ENCODE measurements around the gene PTBP1.

PTBP1 gene

GRCh38 chr19:797528-798414, 519 bp downstream of the PTBP1 start:
- peak; percentile 24 for DNase-seq (ENCODE audit: low read depth)

DNA sequence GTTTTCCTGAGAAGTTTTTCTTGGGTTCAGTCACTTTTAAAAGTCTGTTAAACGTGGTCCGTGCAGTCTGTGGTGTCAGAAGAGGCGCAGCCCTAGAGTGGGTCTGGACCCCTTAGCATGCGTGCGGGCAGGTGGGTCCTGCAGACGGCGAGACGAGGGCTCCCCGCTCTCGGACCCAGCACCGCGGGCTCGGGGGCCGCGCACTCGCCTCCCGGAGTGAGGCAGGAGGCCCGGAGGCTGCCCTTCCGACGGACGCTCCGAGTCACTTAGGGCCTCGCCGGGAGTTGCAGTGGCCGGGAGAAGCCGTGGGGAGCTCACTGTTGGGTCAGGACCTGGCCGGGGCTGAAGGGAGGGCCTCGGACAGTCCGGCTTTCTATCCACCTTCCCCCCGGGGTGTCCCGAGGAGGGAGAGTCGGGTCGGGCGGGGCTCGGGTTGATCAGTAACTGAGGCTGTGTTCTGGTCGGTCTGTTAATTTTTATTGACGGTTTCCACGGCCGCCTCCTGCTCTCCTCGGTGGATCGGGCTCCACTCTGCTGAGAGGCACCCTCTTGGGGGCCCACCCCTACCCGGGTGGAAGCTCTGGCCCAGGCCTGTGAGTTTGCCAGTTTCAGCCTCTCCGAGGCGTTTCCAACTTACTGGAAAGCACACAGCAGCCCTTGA, 1.3 kb downstream of the PTBP1 start:
- DNase-seq (ENCODE audit: low read depth), result no peak

DNA sequence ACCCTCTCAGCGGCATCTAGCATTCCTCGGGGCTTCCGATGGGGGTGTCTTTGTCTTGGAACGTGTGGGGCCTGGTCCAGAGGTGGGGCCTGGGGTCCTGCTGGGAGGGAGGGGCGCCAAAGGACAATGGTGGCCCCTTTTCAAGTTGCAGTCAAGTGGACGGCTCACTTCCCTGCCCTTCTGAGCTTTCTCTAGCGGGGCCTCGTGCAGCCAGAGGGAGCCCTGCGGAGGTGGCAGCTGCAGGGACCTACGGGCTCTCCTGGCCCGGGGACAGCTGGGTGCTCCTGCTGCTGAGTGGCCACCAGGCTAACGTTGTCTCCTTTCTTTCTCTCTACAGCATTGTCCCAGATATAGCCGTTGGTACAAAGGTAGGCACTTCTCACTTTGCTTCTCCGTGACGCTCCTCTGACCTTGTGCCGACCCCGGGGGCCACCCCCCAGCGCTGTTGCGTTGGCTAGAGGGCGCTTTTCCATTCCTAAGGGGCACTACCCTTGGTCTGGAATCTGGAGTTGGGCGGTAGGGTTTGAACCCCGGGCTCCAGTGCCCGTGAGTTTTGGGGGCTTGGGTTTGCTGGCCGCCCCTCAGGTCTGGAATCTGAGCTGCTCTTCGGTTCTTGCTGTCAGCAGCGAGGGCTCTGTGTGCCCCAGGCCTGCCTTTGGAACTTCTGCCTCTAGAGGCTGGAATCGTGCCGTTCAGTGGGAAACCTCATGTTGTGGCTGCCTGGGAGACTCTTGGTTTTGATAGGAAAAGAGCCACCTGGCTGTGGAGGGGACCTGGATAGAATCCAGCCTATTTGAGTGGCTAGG, 2.0 kb downstream of the PTBP1 start:
- no peak for DNase-seq (ENCODE audit: low read depth)

DNA sequence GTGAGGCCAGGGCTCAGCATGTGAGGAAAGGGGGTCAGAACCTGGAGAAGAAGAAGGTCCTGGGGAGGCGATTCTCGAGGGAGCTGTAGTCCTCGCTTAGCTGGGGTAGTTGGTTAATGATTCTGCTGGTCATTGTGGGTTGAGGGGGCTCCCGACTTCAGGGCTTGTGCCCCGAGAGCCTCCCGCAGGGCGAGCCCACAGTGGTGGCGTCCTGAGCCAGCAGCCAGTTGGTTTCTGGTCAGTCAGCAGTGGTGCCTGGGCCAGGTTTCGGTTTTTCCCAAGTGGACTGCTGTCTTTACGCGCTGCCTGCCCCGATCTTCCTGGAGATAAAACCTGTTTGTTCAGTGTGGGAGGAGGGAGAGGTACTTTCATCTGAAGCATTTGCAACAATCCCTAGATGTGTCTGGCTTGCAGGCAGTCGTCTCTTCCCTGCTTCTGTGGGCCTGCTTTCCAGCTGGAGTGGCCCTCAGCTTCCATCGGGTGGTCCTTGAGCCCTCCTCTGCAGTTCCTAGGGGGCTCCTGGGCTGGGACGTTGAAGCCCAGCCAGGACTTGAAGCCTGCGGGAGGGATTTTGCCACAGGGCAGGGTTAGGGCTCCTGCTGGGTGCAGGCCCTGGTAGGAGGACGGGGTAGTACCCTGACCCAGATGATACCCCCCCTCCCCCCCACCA, 3.2 kb downstream of the PTBP1 start:
- no peak for DNase-seq (ENCODE audit: low read depth)

GRCh38 chr19:801030-801860, 4.0 kb downstream of the PTBP1 start:
- DNase-seq (ENCODE audit: low read depth), result no peak

- DNase-seq (ENCODE audit: low read depth), result no peak
Observed at GRCh38 chr19:801861-802497, 4.7 kb downstream of the PTBP1 start.

DNA sequence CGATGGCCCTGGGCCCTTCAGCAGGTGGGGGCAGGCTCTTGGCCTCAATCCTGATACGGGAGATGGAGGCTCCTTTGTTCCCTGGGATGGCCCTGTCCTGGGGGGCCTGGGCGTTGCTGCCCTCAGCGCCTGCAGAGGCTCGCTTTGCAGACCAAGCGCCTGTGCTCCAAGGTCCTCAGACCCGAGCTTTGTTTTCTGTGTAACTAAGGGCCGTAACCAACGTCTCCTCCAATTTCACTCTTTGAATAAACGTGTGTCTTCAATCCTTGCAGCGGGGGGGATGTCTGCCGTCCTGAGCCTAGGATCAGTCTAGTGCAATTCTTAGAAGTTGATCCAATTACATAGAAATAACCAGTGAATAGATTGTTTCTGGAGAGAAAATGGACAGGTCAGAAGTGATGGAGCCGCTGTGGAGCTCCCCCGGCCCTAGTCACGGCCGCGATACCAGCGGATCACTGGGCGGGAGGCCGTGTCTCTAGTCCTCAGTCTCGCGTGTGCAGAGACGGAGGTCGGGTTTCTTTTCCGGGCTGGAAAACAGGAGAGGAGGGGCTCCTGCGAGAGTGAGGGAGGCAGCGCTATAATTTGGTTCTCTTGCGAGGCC, 5.3 kb downstream of the PTBP1 start:
- DNase-seq (ENCODE audit: low read depth), result no peak

DNA sequence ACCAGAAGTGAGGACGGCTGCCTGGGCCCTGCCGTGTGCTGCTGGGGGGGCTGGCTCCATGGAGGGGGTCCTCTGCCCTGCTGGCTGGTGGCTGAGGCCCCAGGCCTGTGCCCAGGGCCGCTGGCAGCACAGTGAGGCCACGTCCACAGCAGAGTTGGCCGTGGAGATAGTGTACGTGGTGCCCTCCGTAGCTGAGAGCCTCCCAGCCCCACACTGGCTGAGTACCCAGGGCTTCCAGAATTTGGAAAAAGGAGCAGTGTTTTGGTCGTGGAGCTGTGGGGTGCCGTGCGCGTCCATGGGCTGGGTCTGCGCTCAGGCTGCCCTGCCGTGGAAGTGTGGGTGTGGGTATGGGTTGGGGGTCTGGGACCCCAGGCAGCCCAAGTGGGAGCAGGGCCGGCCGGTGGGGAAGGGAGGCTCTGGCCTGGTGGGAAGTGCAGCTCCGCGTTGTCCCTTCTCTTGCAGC, 5.9 kb downstream of the PTBP1 start:
- no peak for DNase-seq (ENCODE audit: low read depth)

DNA sequence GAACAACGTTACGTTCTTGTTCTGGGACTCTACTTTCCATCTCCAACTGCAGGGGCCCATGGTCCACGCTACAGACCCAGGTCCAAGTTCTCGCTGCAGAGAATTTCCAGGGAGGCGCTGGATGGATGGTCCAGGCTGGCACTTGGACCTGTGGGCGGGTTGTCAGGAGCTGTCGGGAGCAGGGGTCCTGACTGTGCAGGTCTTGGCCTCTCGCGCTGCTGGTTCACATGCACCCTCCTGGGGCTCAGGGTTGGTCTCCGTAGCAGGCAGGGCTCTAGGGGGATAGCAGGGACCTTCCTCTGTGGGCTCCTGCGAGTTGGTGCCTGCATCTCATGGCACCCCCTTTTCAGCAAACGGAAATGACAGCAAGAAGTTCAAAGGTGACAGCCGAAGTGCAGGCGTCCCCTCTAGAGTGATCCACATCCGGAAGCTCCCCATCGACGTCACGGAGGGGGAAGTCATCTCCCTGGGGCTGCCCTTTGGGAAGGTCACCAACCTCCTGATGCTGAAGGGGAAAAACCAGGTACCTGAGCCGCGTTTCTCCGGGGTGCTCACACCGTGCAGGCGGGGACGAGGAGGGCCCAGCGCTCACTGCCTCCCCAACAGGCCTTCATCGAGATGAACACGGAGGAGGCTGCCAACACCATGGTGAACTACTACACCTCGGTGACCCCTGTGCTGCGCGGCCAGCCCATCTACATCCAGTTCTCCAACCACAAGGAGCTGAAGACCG, 6.6 kb downstream of the PTBP1 start:
- no peak for DNase-seq (ENCODE audit: low read depth)

DNA sequence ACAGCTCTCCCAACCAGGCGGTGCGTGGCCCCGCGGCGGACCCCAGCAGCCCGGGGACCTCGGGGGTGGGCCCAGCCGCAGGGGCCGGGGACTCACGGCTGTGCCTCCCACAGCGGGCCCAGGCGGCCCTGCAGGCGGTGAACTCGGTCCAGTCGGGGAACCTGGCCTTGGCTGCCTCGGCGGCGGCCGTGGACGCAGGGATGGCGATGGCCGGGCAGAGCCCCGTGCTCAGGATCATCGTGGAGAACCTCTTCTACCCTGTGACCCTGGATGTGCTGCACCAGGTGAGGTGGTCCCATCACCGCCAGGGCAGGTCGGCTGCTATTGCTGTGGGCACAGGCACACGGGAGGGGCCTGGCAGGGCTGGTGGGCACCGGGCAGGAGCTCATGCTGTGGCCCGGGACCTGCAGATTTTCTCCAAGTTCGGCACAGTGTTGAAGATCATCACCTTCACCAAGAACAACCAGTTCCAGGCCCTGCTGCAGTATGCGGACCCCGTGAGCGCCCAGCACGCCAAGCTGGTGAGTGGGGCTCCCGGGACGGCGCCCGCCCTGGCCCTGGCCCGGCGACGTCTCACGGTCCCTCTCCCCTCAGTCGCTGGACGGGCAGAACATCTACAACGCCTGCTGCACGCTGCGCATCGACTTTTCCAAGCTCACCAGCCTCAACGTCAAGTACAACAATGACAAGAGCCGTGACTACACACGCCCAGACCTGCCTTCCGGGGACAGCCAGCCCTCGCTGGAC, 7.3 kb downstream of the PTBP1 start:
- DNase-seq (ENCODE audit: low read depth), result no peak

- no peak for DNase-seq (ENCODE audit: low read depth)
Observed at GRCh38 chr19:805166-805551, 7.9 kb downstream of the PTBP1 start.

GRCh38 chr19:805600-806550, 8.6 kb downstream of the PTBP1 start:
- no peak for DNase-seq (ENCODE audit: low read depth)

GRCh38 chr19:806815-807421, 9.7 kb downstream of the PTBP1 start:
- no peak for DNase-seq (ENCODE audit: low read depth)

- DNase-seq (ENCODE audit: low read depth), result no peak
Observed at GRCh38 chr19:807627-808422, 10.6 kb downstream of the PTBP1 start.

GRCh38 chr19:808423-808775, 11.1 kb downstream of the PTBP1 start:
- DNase-seq (ENCODE audit: low read depth), result no peak

- DNase-seq (ENCODE audit: low read depth), result no peak
Observed at GRCh38 chr19:810077-810855, 13.0 kb downstream of the PTBP1 start.

Data from HS-5 (cell line).